HepG2 (cell line): ENCODE results near the gene TPBGL. TPM values are rescaled to one million over a fixed set of nuclear protein-coding genes. Genes with fewer than 3 reads are reported as not detected.

ENCODE experiments used
- AGO2 ChIP-seq: fragments of 200-400 bp; formaldehyde crosslinking; optimal IDR thresholded peaks from 2 replicates; pipeline ENCODE3; 2017; ENCODE audit warnings: mild to moderate bottlenecking, low read depth, low read length, moderate library complexity
- CBX5 ChIP-seq: sonication (generic); formaldehyde crosslinking; IDR thresholded peaks from 2 replicates; pipeline ENCODE4 v1.4.0; 2020; ENCODE audit warnings: missing genetic modification reagents, borderline replicate concordance
- ELK4 ChIP-seq: sonication (generic); formaldehyde crosslinking; IDR thresholded peaks from 2 replicates; pipeline ENCODE4 v1.9.0; 2021; ENCODE audit warnings: missing genetic modification reagents, borderline replicate concordance
- FOXO4 ChIP-seq: sonication (generic); formaldehyde crosslinking; conservative IDR thresholded peaks from 2 replicates; pipeline ENCODE4 v1.8.1; 2023; ENCODE audit warnings: missing genetic modification reagents
- HDAC1 ChIP-seq: sonication (generic); formaldehyde crosslinking; IDR thresholded peaks from 2 replicates; pipeline ENCODE4 v1.5.1; 2020; ENCODE audit warnings: mild to moderate bottlenecking, missing genetic modification reagents
- HNF4A ChIP-seq: sonication (generic); formaldehyde crosslinking; IDR thresholded peaks from 2 replicates; pipeline ENCODE4 v1.4.0; 2020; ENCODE audit warnings: missing genetic modification reagents
- NR2F6 ChIP-seq, 2 experiments: IDR thresholded peaks; 2 replicates each; pipeline ENCODE4 v1.6.1; 2016; ENCODE audit warnings: antibody characterized with exemption in 1 of 2, mild to moderate bottlenecking in 1 of 2
- POLR2AphosphoS2 ChIP-seq: IDR thresholded peaks from 2 replicates; pipeline ENCODE4 v1.6.1; 2011; ENCODE audit warnings: low read depth, low read length, improper control_type of control experiment
- REST ChIP-seq, 2 experiments: IDR thresholded peaks; 2 replicates each; pipeline ENCODE4 v1.6.1; 2011 to 2012; ENCODE audit warnings: low read length in 2 of 2, borderline replicate concordance in 1 of 2, low read depth in 1 of 2, mild to moderate bottlenecking in 1 of 2, moderate library complexity in 1 of 2
- RXRB ChIP-seq: IDR thresholded peaks from 2 replicates; pipeline ENCODE4 v1.6.1; 2016; ENCODE audit warnings: borderline replicate concordance, missing genetic modification reagents, missing compliant biosample characterization
- SALL1 ChIP-seq: sonication (generic); formaldehyde crosslinking; IDR thresholded peaks from 2 replicates; pipeline ENCODE4 v1.8.0; 2022; ENCODE audit warnings: mild to moderate bottlenecking, missing genetic modification reagents
- SOX5 ChIP-seq: IDR thresholded peaks from 2 replicates; pipeline ENCODE4 v1.6.1; 2016; ENCODE audit warnings: borderline replicate concordance
- SP1 ChIP-seq, 2 experiments: fragments of 450-650 bp in 1 of 2; sonication (generic) in 1 of 2; formaldehyde crosslinking in 1 of 2; IDR thresholded peaks; 2 replicates each; pipeline versions ENCODE4 v1.4.0 to v1.6.1; 2016 to 2020; ENCODE audit warnings: missing genetic modification reagents in 1 of 2
- TBX3 ChIP-seq: fragments of 450-650 bp; IDR thresholded peaks from 2 replicates; pipeline ENCODE4 v1.6.1; 2017; ENCODE audit warnings: antibody characterized with exemption, mild to moderate bottlenecking, inconsistent platforms, borderline replicate concordance
- XRCC5 ChIP-seq: fragments of 200-400 bp; formaldehyde crosslinking; optimal IDR thresholded peaks from 2 replicates; pipeline ENCODE3; 2017; ENCODE audit warnings: mild to moderate bottlenecking, low read length
- ZMYM3 ChIP-seq: sonication (generic); formaldehyde crosslinking; IDR thresholded peaks from 2 replicates; pipeline ENCODE4 v1.5.1; 2020; ENCODE audit warnings: mild to moderate bottlenecking, missing genetic modification reagents
- ZMYM4 ChIP-seq: sonication (generic); formaldehyde crosslinking; IDR thresholded peaks from 2 replicates; pipeline ENCODE4 v1.8.1; 2023; ENCODE audit warnings: mild to moderate bottlenecking, missing genetic modification reagents
- ZNF160 ChIP-seq: sonication (generic); formaldehyde crosslinking; IDR thresholded peaks from 2 replicates; pipeline ENCODE4 v1.8.0; 2022; ENCODE audit warnings: mild to moderate bottlenecking, inconsistent platforms, missing genetic modification reagents
- ZNF256 ChIP-seq: sonication (generic); formaldehyde crosslinking; conservative IDR thresholded peaks from 2 replicates; pipeline ENCODE4 v1.4.0; 2020; ENCODE audit warnings: missing genetic modification reagents
- ZNF263 ChIP-seq: sonication (generic); formaldehyde crosslinking; IDR thresholded peaks from 2 replicates; pipeline ENCODE4 v1.4.0; 2020; ENCODE audit warnings: missing genetic modification reagents
- ZNF598 ChIP-seq: sonication (generic); formaldehyde crosslinking; IDR thresholded peaks from 2 replicates; pipeline ENCODE4 v1.5.1; 2020; ENCODE audit warnings: mild to moderate bottlenecking, missing genetic modification reagents, borderline replicate concordance
- ZNF713 ChIP-seq: sonication (generic); formaldehyde crosslinking; IDR thresholded peaks from 2 replicates; pipeline ENCODE4 v1.4.0; 2020; ENCODE audit warnings: mild to moderate bottlenecking, missing genetic modification reagents
- ZNF724P ChIP-seq: sonication (generic); formaldehyde crosslinking; IDR thresholded peaks from 2 replicates; pipeline ENCODE4 v1.8.0; 2022; ENCODE audit warnings: missing genetic modification reagents, borderline replicate concordance
- ZNF879 ChIP-seq: sonication (generic); formaldehyde crosslinking; IDR thresholded peaks from 2 replicates; pipeline ENCODE4 v1.8.1; 2023; ENCODE audit warnings: missing genetic modification reagents
- polyA plus RNA-seq, 8 experiments: library from polyadenylated mRNA; depleted of rRNA in 3 of 8; stranded (reverse) in 7 of 8; unstranded in 1 of 8; fragments of >200 nt; fragmentation: Illumina TruSeq in 4 of 8; extraction: Trizol in 4 of 8; gene quantifications; 2 replicates each; pipeline versions ENCODE4 v1.2.1 to v1.2.3, GENCODE V29; 2011 to 2016; ENCODE audit warnings: low read depth in 4 of 8, missing spikeins in 1 of 8, mixed read lengths in 1 of 8; ENCODE audit not compliant: insufficient read depth in 1 of 8
- total RNA-seq, 5 experiments: library from RNA; depleted of rRNA; stranded (reverse); fragments of >200 nt; fragmentation: Illumina TruSeq; extraction: Trizol; gene quantifications; 2 replicates each; pipeline ENCODE4 v1.2.3, GENCODE V29; 2016; ENCODE audit warnings: low read depth in 1 of 5

The TPBGL gene
- total and polyA plus RNA-seq, 2 of the 13 experiments (the other 11 are each of a cell fraction or from before 2014, with no cell fraction given) = not detected

GRCh38 chr11:75204685-75205563 lies 35.6 kb upstream of the TPBGL start (continued):
- TF ChIP-seq ELK4 (CRISPR knock-in tag) (no peak), REST (IDR thresholded peaks at IDR 0.05; ENCODE audit: borderline replicate concordance in 1 of 2, low read depth in 1 of 2, low read length in 2 of 2) (peak in 1 of 2 experiments; percentile 51; a peak in 2 of 4 replicates), HDAC1 (0 out of 2 replicates have a peak, but pooled peaks have one; percentile 29), RXRB (CRISPR knock-in tag) (peak; percentile 45), ZNF713 (CRISPR knock-in tag) (0 out of 2 replicates have a peak, but pooled peaks have one; percentile 73), ZNF160 (CRISPR knock-in tag) (no peak), ZMYM4 (CRISPR knock-in tag) (0 out of 2 replicates have a peak, but pooled peaks have one; percentile 37), ZNF724P (CRISPR knock-in tag) (no peak), FOXO4 (CRISPR knock-in tag) (no peak), ZNF263 (peak; percentile 99), SALL1 (CRISPR knock-in tag) (peak; percentile 49; the same call in 1 of the 2 replicates), ZNF598 (peak; percentile 38; the same call in 1 of the 2 replicates), ZNF879 (CRISPR knock-in tag) (no peak), HNF4A (peak; percentile 67), TBX3 (no peak), NR2F6 (IDR thresholded peaks at IDR 0.05) (no peak), NR2F6 (CRISPR knock-in tag; IDR thresholded peaks at IDR 0.05) (peak; percentile 31; the same call in 1 of the 2 replicates), CBX5 (peak; percentile 15; the same call in 1 of the 2 replicates), SP1 (IDR thresholded peaks at IDR 0.05) (no peak), SP1 (CRISPR knock-in tag; IDR thresholded peaks at IDR 0.05) (no peak), XRCC5 (peak; percentile 78), ZNF256 (CRISPR knock-in tag) (no peak), POLR2AphosphoS2 (no peak), SOX5 (CRISPR knock-in tag) (0 out of 2 replicates have a peak, but pooled peaks have one; percentile 20), ZMYM3 (0 out of 2 replicates have a peak, but pooled peaks have one; percentile 29), AGO2 (peak; percentile 23)
